HFF-Myc (cell line): ENCODE measurements around the gene SAMD4A.
A peak's percentile ranks its signal among the peaks of the same experiment; 100 is the strongest.

Experiments used
- DNase-seq: peaks from one replicate; pipeline ENCODE4 v3.0.0-alpha.2; 2011; ENCODE audit warnings: low read depth; ENCODE audit errors: extremely low read depth
- H3K4me3 ChIP-seq: replicated peaks from 2 replicates; pipeline ENCODE4 v1.5.1; 2011; ENCODE audit warnings: low read depth, mild to moderate bottlenecking, control low read depth, low read length
- TF ChIP-seq, protein P1 (sequence below): IDR thresholded peaks from 2 replicates; pipeline ENCODE4 v1.5.1; 2012; ENCODE audit warnings: mild to moderate bottlenecking, low read depth, low read length, control low read depth; ENCODE audit errors: missing control alignments

SAMD4A gene, protein sequence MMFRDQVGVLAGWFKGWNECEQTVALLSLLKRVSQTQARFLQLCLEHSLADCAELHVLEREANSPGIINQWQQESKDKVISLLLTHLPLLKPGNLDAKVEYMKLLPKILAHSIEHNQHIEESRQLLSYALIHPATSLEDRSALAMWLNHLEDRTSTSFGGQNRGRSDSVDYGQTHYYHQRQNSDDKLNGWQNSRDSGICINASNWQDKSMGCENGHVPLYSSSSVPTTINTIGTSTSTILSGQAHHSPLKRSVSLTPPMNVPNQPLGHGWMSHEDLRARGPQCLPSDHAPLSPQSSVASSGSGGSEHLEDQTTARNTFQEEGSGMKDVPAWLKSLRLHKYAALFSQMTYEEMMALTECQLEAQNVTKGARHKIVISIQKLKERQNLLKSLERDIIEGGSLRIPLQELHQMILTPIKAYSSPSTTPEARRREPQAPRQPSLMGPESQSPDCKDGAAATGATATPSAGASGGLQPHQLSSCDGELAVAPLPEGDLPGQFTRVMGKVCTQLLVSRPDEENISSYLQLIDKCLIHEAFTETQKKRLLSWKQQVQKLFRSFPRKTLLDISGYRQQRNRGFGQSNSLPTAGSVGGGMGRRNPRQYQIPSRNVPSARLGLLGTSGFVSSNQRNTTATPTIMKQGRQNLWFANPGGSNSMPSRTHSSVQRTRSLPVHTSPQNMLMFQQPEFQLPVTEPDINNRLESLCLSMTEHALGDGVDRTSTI

DNA sequence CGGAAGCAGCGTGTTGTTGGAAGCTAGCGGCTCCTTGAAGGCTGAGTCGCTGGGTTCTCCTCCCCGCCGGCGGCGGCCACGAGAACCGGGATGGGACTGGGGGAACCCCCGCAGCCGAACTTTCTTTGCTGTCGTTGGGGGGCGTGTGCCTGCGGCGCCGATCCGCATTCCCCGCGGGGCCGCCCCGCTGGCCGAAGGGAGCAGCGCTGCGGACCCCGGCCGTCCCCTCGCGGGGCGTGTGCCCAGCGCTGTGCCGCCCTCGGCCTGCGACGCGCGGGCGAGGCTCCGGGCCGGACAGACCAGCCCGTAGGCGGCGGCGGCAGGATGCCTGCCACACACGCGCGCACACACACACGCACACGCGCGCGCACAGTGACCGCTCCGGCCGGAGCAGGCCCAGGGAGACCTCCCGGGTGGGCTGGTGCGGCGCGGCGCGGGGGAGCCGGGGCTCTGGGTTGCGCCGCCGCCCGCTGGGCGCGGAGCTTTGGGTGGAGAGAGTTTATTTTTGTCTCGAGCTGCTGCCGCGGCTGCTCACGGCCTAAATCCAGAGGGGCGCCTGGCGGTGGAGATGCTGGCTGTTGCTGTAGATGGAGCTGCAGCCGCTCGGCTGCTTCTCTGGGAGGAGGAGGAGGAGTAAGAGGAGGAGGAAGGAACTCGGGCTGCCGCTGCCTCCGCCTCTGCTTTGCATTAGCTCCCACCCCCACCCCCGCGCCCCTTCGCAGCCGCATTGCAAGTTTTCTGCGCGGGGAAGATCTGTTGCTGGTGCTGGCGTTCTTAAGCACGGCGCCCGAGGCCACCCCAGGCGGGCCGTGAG, at the start of gene SAMD4A:
TSS of gene SAMD4A (plus strand) at position 719 of the 814 bp plus-strand sequence. CDS start 789 bp downstream, outside the sequence.
- TF ChIP-seq, protein P1, sequence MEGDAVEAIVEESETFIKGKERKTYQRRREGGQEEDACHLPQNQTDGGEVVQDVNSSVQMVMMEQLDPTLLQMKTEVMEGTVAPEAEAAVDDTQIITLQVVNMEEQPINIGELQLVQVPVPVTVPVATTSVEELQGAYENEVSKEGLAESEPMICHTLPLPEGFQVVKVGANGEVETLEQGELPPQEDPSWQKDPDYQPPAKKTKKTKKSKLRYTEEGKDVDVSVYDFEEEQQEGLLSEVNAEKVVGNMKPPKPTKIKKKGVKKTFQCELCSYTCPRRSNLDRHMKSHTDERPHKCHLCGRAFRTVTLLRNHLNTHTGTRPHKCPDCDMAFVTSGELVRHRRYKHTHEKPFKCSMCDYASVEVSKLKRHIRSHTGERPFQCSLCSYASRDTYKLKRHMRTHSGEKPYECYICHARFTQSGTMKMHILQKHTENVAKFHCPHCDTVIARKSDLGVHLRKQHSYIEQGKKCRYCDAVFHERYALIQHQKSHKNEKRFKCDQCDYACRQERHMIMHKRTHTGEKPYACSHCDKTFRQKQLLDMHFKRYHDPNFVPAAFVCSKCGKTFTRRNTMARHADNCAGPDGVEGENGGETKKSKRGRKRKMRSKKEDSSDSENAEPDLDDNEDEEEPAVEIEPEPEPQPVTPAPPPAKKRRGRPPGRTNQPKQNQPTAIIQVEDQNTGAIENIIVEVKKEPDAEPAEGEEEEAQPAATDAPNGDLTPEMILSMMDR, result peak; percentile 23
- DNase-seq, result peak; percentile 52
- H3K4me3 ChIP-seq, result peak within 1 kb of the TSS; percentile 75

GRCh38 chr14:54524410-54524809, 42.5 kb upstream of the SAMD4A start:
- DNase-seq, result no peak
- TF ChIP-seq, protein P1, result no peak
- no peak overlapping the region for H3K4me3 ChIP-seq

GRCh38 chr14:54528973-54529372, 38.0 kb upstream of the SAMD4A start:
- DNase-seq, result no peak
- TF ChIP-seq, protein P1, result no peak
- H3K4me3 ChIP-seq, result no peak overlapping the region

DNA sequence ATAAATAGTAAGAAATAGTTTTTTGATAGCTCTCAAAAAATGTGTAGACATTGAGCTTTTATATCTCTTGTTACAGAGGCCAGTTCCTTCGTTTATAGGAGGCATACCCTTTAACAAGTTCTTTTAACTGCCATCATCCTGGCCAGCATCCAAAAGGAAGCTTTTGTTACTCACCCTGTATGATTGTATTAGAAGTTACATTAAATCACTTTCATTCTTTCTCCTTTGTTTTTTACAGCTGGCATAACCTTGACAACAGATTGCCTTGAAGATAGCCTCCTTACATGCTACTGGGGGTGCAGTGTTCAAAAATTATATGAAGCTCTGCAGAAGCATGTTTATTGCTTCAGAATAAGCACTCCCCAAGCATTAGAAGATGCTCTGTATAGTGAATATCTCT, 37.1 kb upstream of the SAMD4A start:
- DNase-seq, result peak; percentile 36
- TF ChIP-seq, protein P1, result no peak
- H3K4me3 ChIP-seq, result no peak overlapping the region

- no peak for DNase-seq
- no peak overlapping the region for H3K4me3 ChIP-seq
These were observed 34.6 kb upstream of the SAMD4A start for GRCh38 chr14:54532111-54533012.

More at GRCh38 chr14:54532111-54533012, 34.6 kb upstream of the SAMD4A start:
- TF ChIP-seq, protein P1, result no peak
